Lung (tissue), 12 donors: Measurements from ENCODE around the gene GPM6B. TPM values are rescaled to one million over a fixed set of nuclear protein-coding genes. Genes with fewer than 3 reads are reported as not detected.

Experiments used
- ATAC-seq: fragments of 200-7000 bp; cut with Tn5 transposase; one replicate; pipeline ENCODE4 v1.9.1; 2020; ENCODE audit warnings: moderate number of reproducible peaks; ENCODE audit not compliant: insufficient read depth, low FRiP score
- DNase-seq, 3 donors: peaks; one replicate each; pipeline ENCODE4 v3.0.0-alpha.2; 2013 to 2017
- H3K27ac ChIP-seq, 2 donors: one replicate each; pipeline ENCODE4 v1.5.1; 2013; ENCODE audit warnings: mild to moderate bottlenecking in 2 of 2, moderate library complexity in 2 of 2, control low read depth in 1 of 2, inconsistent platforms in 1 of 2, low read depth in 1 of 2, low read length in 1 of 2
- H3K27me3 ChIP-seq, 3 donors: one replicate each; pipeline ENCODE4 v1.5.1; 2013; ENCODE audit warnings: low read length in 2 of 3; ENCODE audit not compliant: control insufficient read depth in 3 of 3, insufficient read depth in 3 of 3
- H3K36me3 ChIP-seq, 4 donors: one replicate each; pipeline ENCODE4 v1.5.1; 2013; ENCODE audit warnings: low read length in 4 of 4, mild to moderate bottlenecking in 1 of 4, moderate library complexity in 1 of 4; ENCODE audit not compliant: control insufficient read depth in 4 of 4, insufficient read depth in 4 of 4
- H3K4me1 ChIP-seq, 5 donors: one replicate each; pipeline ENCODE4 v1.5.1; 2013; ENCODE audit warnings: low read length in 5 of 5, mild to moderate bottlenecking in 2 of 5, moderate library complexity in 1 of 5; ENCODE audit not compliant: control insufficient read depth in 5 of 5, insufficient read depth in 5 of 5
- H3K4me3 ChIP-seq: one replicate; pipeline ENCODE4 v1.5.1; 2013; ENCODE audit warnings: mild to moderate bottlenecking, control low read depth, moderate library complexity
- H3K9ac ChIP-seq, 2 donors: one replicate each; pipeline ENCODE4 v1.5.1; 2013; ENCODE audit warnings: low read length in 2 of 2, control low read depth in 1 of 2; ENCODE audit not compliant: insufficient read depth in 1 of 2
- H3K9me3 ChIP-seq, 4 donors: one replicate each; pipeline ENCODE4 v1.5.1; 2013; ENCODE audit warnings: low read length in 3 of 4, mild to moderate bottlenecking in 1 of 4, moderate library complexity in 1 of 4; ENCODE audit not compliant: control insufficient read depth in 4 of 4, insufficient read depth in 3 of 4
- CTCF ChIP-seq: IDR thresholded peaks from 2 replicates; pipeline ENCODE4 v1.5.1; 2012; ENCODE audit warnings: mild to moderate bottlenecking; ENCODE audit errors: control extremely low read depth, extremely low read depth
- WGBS, 2 donors: extraction: QIAGEN DNeasy Blood & Tissue Kit; methylation state at CpG; one replicate each; pipeline ENCODE4 v1.1.7; 2013; 5-methylcytosine and 5-hydroxymethylcytosine counted together
- polyA plus RNA-seq, 2 donors: library from polyadenylated mRNA; stranded (reverse); fragments of 200-250 nt; gene quantifications; one replicate each; pipeline ENCODE4 v1.2.1, GENCODE V29; 2013
- total RNA-seq, 2 donors: library from RNA; depleted of rRNA in 1 of 2; stranded (reverse); fragments of >200 nt in 1 of 2; gene quantifications; one replicate each; pipeline ENCODE4 v1.2.1, GENCODE V29; 2014 to 2021
- donor health status: control.
- donor health status: control.
- donor health status: Bipolar disorder and iron deficiency.
- donor health status: healthy.
- donor health status: DM: yes; HTN: yes; CAD: no.

GPM6B gene
- total and polyA plus RNA-seq, 4 donors: 3.9 to 18.0 (median 9.5) TPM

- peaks cover 0 to 2% (median 0%) of the 10 kb centered on the region in 4 donors for H3K9me3 ChIP-seq
- WGBS, 2 donors: 85 to 90% methylated on average over 1 of the region's 1 CpG
- H3K9ac ChIP-seq: no peak overlapping the region
- ATAC-seq: no peak
- peaks cover 0 to 73% (median 21%) of the 10 kb centered on the region in 3 donors for H3K27me3 ChIP-seq
- no peaks in the 10 kb centered on the region for H3K36me3 ChIP-seq
- TF ChIP-seq CTCF: no peak
- no peak overlapping the region for H3K4me3 ChIP-seq
- no peak overlapping the region for H3K27ac ChIP-seq
- DNase-seq: no peak
- H3K4me1 ChIP-seq: no peaks in the 10 kb centered on the region
Observed at GRCh38 chrX:13843150-13843721, 26.3 kb upstream of the GPM6B start.

- Histone ChIP-seq H3K9ac (no peak overlapping the region), H3K4me1 (no peaks in the 10 kb centered on the region), H3K27ac (no peak overlapping the region), H3K27me3 (peaks cover 0 to 67% (median 8%) of the 10 kb centered on the region in 3 donors), H3K36me3 (no peaks in the 10 kb centered on the region), H3K9me3 (no peaks in the 10 kb centered on the region), H3K4me3 (no peak overlapping the region)
- no peak for DNase-seq
- no peak for ATAC-seq
- TF ChIP-seq CTCF: no peak
- WGBS, 2 donors: 78 to 89% methylated on average over 7 of the region's 7 CpGs
Observed at GRCh38 chrX:13840121-13840520, 23.2 kb upstream of the GPM6B start.

GRCh38 chrX:13837290-13837745, 20.4 kb upstream of the GPM6B start:
- Histone ChIP-seq H3K27ac (no peak overlapping the region), H3K4me3 (no peak overlapping the region), H3K27me3 (peaks cover 0 to 62% (median 8%) of the 10 kb centered on the region in 3 donors), H3K4me1 (no peaks in the 10 kb centered on the region), H3K36me3 (no peaks in the 10 kb centered on the region), H3K9me3 (no peaks in the 10 kb centered on the region), H3K9ac (no peak overlapping the region)
- DNase-seq (no peak), ATAC-seq (no peak)
- no peak for TF ChIP-seq CTCF
- 30 to 48% methylated on average over 7 of the region's 7 CpGs for WGBS, 2 donors

- no peak overlapping the region for H3K27ac ChIP-seq
- TF ChIP-seq CTCF: no peak
- no peak for DNase-seq
- no peak overlapping the region for H3K4me3 ChIP-seq
- no peak for ATAC-seq
- H3K4me1 ChIP-seq: no peaks in the 10 kb centered on the region
- H3K36me3 ChIP-seq: no peaks in the 10 kb centered on the region
- peaks cover 0 to 63% (median 10%) of the 10 kb centered on the region in 3 donors for H3K27me3 ChIP-seq
- no peak overlapping the region for H3K9ac ChIP-seq
- 65 to 82% methylated on average over 6 of the region's 6 CpGs for WGBS, 2 donors
- H3K9me3 ChIP-seq: no peaks in the 10 kb centered on the region
Observed at GRCh38 chrX:13836575-13836974, 19.7 kb upstream of the GPM6B start.
